GM21447 (cell line): Measurements from ENCODE around the gene NFATC4.
"Not testable (repeated sequence)": the region's sequence is repeated elsewhere in the genome, so short reads cannot be mapped to it uniquely, and the experiment has no call there.

Experiments
- ATAC-seq: cut with Tn5 transposase; IDR thresholded peaks from one replicate; pipeline ENCODE4 v1.9.1; 2021; ENCODE audit not compliant: unreplicated experiment

NFATC4 gene

GRCh38 chr14:24387579-24387978, 19.6 kb downstream of the NFATC4 start:
- ATAC-seq: not testable (repeated sequence)

- no peak for ATAC-seq
Measured at GRCh38 chr14:24388474-24389179, 20.6 kb downstream of the NFATC4 start.

GRCh38 chr14:24389226-24389848, 21.4 kb downstream of the NFATC4 start:
- no peak for ATAC-seq

- ATAC-seq: no peak
Measured at GRCh38 chr14:24390701-24391468, 22.9 kb downstream of the NFATC4 start.

GRCh38 chr14:24392325-24393091, 24.5 kb downstream of the NFATC4 start:
- no peak for ATAC-seq

- no peak for ATAC-seq
Measured at GRCh38 chr14:24394275-24394674, 26.3 kb downstream of the NFATC4 start.

- ATAC-seq: no peak
Measured at GRCh38 chr14:24395609-24396582, 27.9 kb downstream of the NFATC4 start.

GRCh38 chr14:24397639-24398292, 29.8 kb downstream of the NFATC4 start:
- ATAC-seq: no peak

GRCh38 chr14:24398293-24398652, 30.3 kb downstream of the NFATC4 start:
- no peak for ATAC-seq

- no peak for ATAC-seq
Measured at GRCh38 chr14:24398653-24399446, 30.9 kb downstream of the NFATC4 start, which contains the start of gene NYNRIN. TSS of gene NYNRIN (plus strand) at chr14:24399003. CDS start at chr14:24399247, 244 bp downstream.

- ATAC-seq: no peak
Measured at GRCh38 chr14:24399447-24399822, 31.5 kb downstream of the NFATC4 start.

- ATAC-seq: no peak
Measured at GRCh38 chr14:24399999-24400718, 32.2 kb downstream of the NFATC4 start.

GRCh38 chr14:24401810-24402702, 34.1 kb downstream of the NFATC4 start:
- no peak for ATAC-seq

- ATAC-seq: no peak
Measured at GRCh38 chr14:24403294-24403998, 35.5 kb downstream of the NFATC4 start.

- no peak for ATAC-seq
Measured at GRCh38 chr14:24404814-24405213, 36.8 kb downstream of the NFATC4 start.

- no peak for ATAC-seq
Measured at GRCh38 chr14:24406416-24406815, 38.4 kb downstream of the NFATC4 start.
